Esophagus muscularis mucosa (tissue), 3 donors: Measurements from ENCODE around the gene SH3GL3.

Source experiments
- CTCF ChIP-seq, 3 experiments: fragments of 200-600 bp in 2 of 3; fragments of 450-650 bp in 1 of 3; sonication (generic) in 2 of 3; IDR thresholded peaks; one replicate each; pipeline ENCODE4 v1.5.1; 2017 to 2019; ENCODE audit warnings: antibody characterized with exemption in 3 of 3, mild to moderate bottlenecking in 2 of 3, moderate library complexity in 1 of 3
- POLR2A ChIP-seq: fragments of 450-650 bp; IDR thresholded peaks from one replicate; pipeline ENCODE4 v1.6.1; 2017; ENCODE audit warnings: antibody characterized with exemption, moderate library complexity, mild to moderate bottlenecking, low read depth
- POLR2AphosphoS5 ChIP-seq, 2 donors: sonication (generic); formaldehyde crosslinking; IDR thresholded peaks; one replicate each; pipeline ENCODE4 v1.6.1; 2017; ENCODE audit warnings: antibody characterized with exemption in 2 of 2

GRCh38 chr15:83422541-83422940, 24.6 kb upstream of the SH3GL3 start:
- TF ChIP-seq CTCF (IDR thresholded peaks at IDR 0.05) = no peak
- TF ChIP-seq POLR2A = no peak
- no peak for TF ChIP-seq POLR2AphosphoS5 (IDR thresholded peaks at IDR 0.05)
